CD4-positive, alpha-beta memory T cell (primary cell): ENCODE data around the gene TMEM108. TPM values are rescaled to one million over a fixed set of nuclear protein-coding genes. Genes with fewer than 3 reads are reported as not detected.
A peak's percentile ranks its signal among the peaks of the same experiment; 100 is the strongest.

Experiments used
- CTCF ChIA-PET: fragments of 350-600 bp; sonication (Branson Sonifier 250); formaldehyde crosslinking; loops from one replicate; lab custom pipeline; 2021; ENCODE audit warnings: inconsistent platforms; ENCODE audit not compliant: partially characterized antibody; lab: Charles Lee
- POLR2A ChIA-PET: fragments of 350-600 bp; sonication (Branson Sonifier 250); formaldehyde crosslinking; loops from one replicate; lab custom pipeline; 2021; ENCODE audit not compliant: partially characterized antibody; lab: Charles Lee
- DNase-seq, 5 donors: peaks; one replicate each; pipeline versions ENCODE4 v3.0.0 to v3.0.0-alpha.2; 2020 to 2022; ENCODE audit warnings: mixed read lengths in 1 of 5
- H3K27ac ChIP-seq: one replicate; pipeline ENCODE4 v1.7.0; 2013; ENCODE audit warnings: low read depth, low read length
- H3K27me3 ChIP-seq: 2 replicates; pipeline ENCODE4 v1.7.0; 2013; ENCODE audit warnings: mild to moderate bottlenecking, low read length, moderate library complexity; ENCODE audit not compliant: insufficient read depth
- H3K36me3 ChIP-seq: 2 replicates; pipeline ENCODE4 v1.7.0; 2013; ENCODE audit warnings: mild to moderate bottlenecking, low read length, moderate library complexity; ENCODE audit not compliant: insufficient read depth
- H3K4me1 ChIP-seq: 2 replicates; pipeline ENCODE4 v1.7.0; 2013; ENCODE audit warnings: mild to moderate bottlenecking, low read length, moderate library complexity; ENCODE audit not compliant: insufficient read depth
- H3K4me3 ChIP-seq, 2 donors: one replicate each; pipeline ENCODE4 v1.7.0; 2013; ENCODE audit warnings: low read length in 2 of 2, mild to moderate bottlenecking in 1 of 2
- H3K9me3 ChIP-seq, 2 donors: one replicate each; pipeline ENCODE4 v1.7.0; 2013; ENCODE audit warnings: low read length in 2 of 2, control low read depth in 1 of 2; ENCODE audit not compliant: control insufficient read depth in 1 of 2
- H3K27ac Mint-ChIP-seq, 7 donors: one replicate each; pipeline ENCODE4 v1.8.0; 2020 to 2021; ENCODE audit warnings: mixed read lengths in 7 of 7, mild to moderate bottlenecking in 6 of 7, inconsistent platforms in 3 of 7, moderate library complexity in 3 of 7
- H3K27me3 Mint-ChIP-seq, 2 donors: one replicate each; pipeline ENCODE4 v1.8.0; 2020 to 2021; ENCODE audit warnings: mixed read lengths in 2 of 2
- H3K36me3 Mint-ChIP-seq, 2 donors: one replicate each; pipeline ENCODE4 v1.8.0; 2020 to 2021; ENCODE audit warnings: mixed read lengths in 2 of 2, inconsistent platforms in 1 of 2, mild to moderate bottlenecking in 1 of 2
- H3K4me1 Mint-ChIP-seq, 4 donors: one replicate each; pipeline ENCODE4 v1.8.0; 2020 to 2021; ENCODE audit warnings: mixed read lengths in 4 of 4, mild to moderate bottlenecking in 1 of 4
- H3K4me3 Mint-ChIP-seq, 8 donors: one replicate each; pipeline ENCODE4 v1.8.0; 2020 to 2021; ENCODE audit warnings: mixed read lengths in 8 of 8, mild to moderate bottlenecking in 7 of 8, moderate library complexity in 6 of 8, inconsistent platforms in 3 of 8
- H3K9me3 Mint-ChIP-seq, 8 donors: one replicate each; pipeline ENCODE4 v1.8.0; 2020 to 2021; ENCODE audit warnings: mixed read lengths in 8 of 8, mild to moderate bottlenecking in 5 of 8, inconsistent platforms in 3 of 8, moderate library complexity in 1 of 8
- intact Hi-C: fragments of 100-400 bp; cut with micrococcal nuclease; formaldehyde crosslinking; loops from one replicate; pipeline ENCODE4 v1.15.1; 2023
- polyA plus RNA-seq, 2 donors: library from polyadenylated mRNA; unstranded; fragments of 300-500 nt; fragmentation: Illumina TruSeq; gene quantifications; one replicate each; pipeline ENCODE4 v1.2.3, GENCODE V29; 2021
- total RNA-seq, 2 experiments: library from RNA; stranded (reverse); gene quantifications; one replicate each; pipeline ENCODE4 v1.2.3, GENCODE V29; 2021

Gene TMEM108
- total and polyA plus RNA-seq, 4 experiments from 2014 or later: not detected

DNA sequence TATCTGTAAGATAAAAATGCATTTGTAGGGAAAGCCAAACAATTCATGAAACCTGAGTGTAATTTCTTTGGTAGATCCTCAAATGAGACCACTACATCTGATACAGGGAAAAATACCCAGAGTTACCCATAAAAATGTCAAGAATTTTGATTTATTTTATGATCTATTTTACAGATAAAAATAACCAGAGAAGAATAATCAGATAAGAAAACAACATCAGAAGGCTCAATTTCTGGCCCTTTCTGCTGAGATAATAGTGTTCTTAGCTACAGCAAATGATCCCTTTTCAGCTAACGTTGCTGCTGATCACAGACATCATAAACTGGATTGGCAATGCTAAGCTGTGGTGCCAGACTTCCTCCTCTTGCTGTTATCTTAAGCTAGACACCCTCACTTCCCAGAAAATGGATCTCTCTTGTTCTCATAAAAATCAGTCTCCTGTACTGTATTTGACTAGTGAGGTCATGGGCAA, 21.3 kb upstream of the TMEM108 start:
- no peaks in the 10 kb centered on the region for H3K4me1 Mint-ChIP-seq
- DNase-seq: no peak
- H3K4me3 Mint-ChIP-seq: no peak overlapping the region
- Histone ChIP-seq H3K4me3 (no peak overlapping the region), H3K27me3 (no peaks in the 10 kb centered on the region), H3K27ac (no peak overlapping the region), H3K9me3 (no peaks in the 10 kb centered on the region), H3K4me1 (no peaks in the 10 kb centered on the region), H3K36me3 (no peaks in the 10 kb centered on the region)
- H3K27ac Mint-ChIP-seq: no peak overlapping the region
- ChIA-PET CTCF (no interaction called here), POLR2A (no interaction called here)
- intact Hi-C loops: no loop called here
- H3K9me3 Mint-ChIP-seq: peaks cover 0 to 10% (median 6%) of the 10 kb centered on the region in 8 donors
- peaks cover 0 to 9% of the 10 kb centered on the region in 2 donors for H3K27me3 Mint-ChIP-seq
- no peaks in the 10 kb centered on the region for H3K36me3 Mint-ChIP-seq

GRCh38 chr3:133018921-133019320, 19.3 kb upstream of the TMEM108 start:
- no peaks in the 10 kb centered on the region for H3K36me3 Mint-ChIP-seq
- H3K27me3 Mint-ChIP-seq: peaks cover 0 to 10% of the 10 kb centered on the region in 2 donors
- H3K27me3 ChIP-seq: no peaks in the 10 kb centered on the region
- H3K9me3 ChIP-seq: no peaks in the 10 kb centered on the region
- no peak overlapping the region for H3K4me3 ChIP-seq
- no peak overlapping the region for H3K27ac ChIP-seq
- H3K4me3 Mint-ChIP-seq: no peak overlapping the region
- H3K9me3 Mint-ChIP-seq: peaks cover 0 to 2% (median 0%) of the 10 kb centered on the region in 8 donors
- no peaks in the 10 kb centered on the region for H3K36me3 ChIP-seq
- H3K4me1 ChIP-seq: no peaks in the 10 kb centered on the region
- H3K4me1 Mint-ChIP-seq: no peaks in the 10 kb centered on the region
- CTCF ChIA-PET: no interaction called here
- intact Hi-C loops: no loop called here
- POLR2A ChIA-PET: no interaction called here
- no peak overlapping the region for H3K27ac Mint-ChIP-seq
- DNase-seq: no peak

GRCh38 chr3:133021206-133021605, 17.0 kb upstream of the TMEM108 start:
- Histone ChIP-seq H3K36me3 (no peaks in the 10 kb centered on the region), H3K27me3 (no peaks in the 10 kb centered on the region), H3K27ac (no peak overlapping the region), H3K4me3 (no peak overlapping the region), H3K9me3 (no peaks in the 10 kb centered on the region), H3K4me1 (no peaks in the 10 kb centered on the region)
- intact Hi-C loops: no loop called here
- ChIA-PET CTCF (no interaction called here), POLR2A (no interaction called here)
- Mint-ChIP-seq H3K4me3 (no peak overlapping the region), H3K9me3 (peaks cover 0 to 4% (median 0%) of the 10 kb centered on the region in 8 donors), H3K4me1 (no peaks in the 10 kb centered on the region), H3K36me3 (no peaks in the 10 kb centered on the region), H3K27me3 (peaks cover 0 to 8% of the 10 kb centered on the region in 2 donors), H3K27ac (no peak overlapping the region)
- DNase-seq: no peak

DNA sequence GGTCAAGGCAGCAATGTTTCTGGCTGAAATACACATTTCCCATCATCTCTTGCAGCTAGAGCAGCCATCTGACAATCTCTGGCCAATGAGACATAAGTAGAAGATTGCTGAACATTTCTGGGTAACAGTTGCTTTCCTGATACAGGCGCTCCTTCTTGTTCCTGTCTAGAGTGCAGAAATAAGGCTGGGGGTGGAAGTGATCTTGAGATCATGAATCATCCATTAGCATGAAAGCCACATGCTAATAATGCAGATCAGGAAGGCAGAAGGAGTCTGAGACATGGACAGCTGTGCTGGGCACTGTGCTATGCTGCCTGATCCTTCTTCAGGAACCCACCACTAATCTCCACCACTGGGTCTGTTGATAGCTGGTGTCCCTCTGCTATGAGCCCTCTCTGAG, 14.8 kb upstream of the TMEM108 start:
- no peaks in the 10 kb centered on the region for H3K4me1 ChIP-seq
- H3K27me3 Mint-ChIP-seq: peaks cover 0 to 4% of the 10 kb centered on the region in 2 donors
- H3K9me3 ChIP-seq: no peaks in the 10 kb centered on the region
- no peaks in the 10 kb centered on the region for H3K36me3 ChIP-seq
- peaks cover 0 to 4% (median 0%) of the 10 kb centered on the region in 8 donors for H3K9me3 Mint-ChIP-seq
- DNase-seq: no peak
- no peaks in the 10 kb centered on the region for H3K4me1 Mint-ChIP-seq
- POLR2A ChIA-PET: no interaction called here
- H3K27ac ChIP-seq: no peak overlapping the region
- H3K36me3 Mint-ChIP-seq: no peaks in the 10 kb centered on the region
- H3K4me3 ChIP-seq: no peak overlapping the region
- H3K27ac Mint-ChIP-seq: no peak overlapping the region
- H3K4me3 Mint-ChIP-seq: no peak overlapping the region
- CTCF ChIA-PET: no interaction called here
- H3K27me3 ChIP-seq: no peaks in the 10 kb centered on the region
- intact Hi-C loops: no loop called here

GRCh38 chr3:133025546-133025945, 12.6 kb upstream of the TMEM108 start:
- Mint-ChIP-seq H3K4me3 (no peak overlapping the region), H3K27ac (no peak overlapping the region), H3K27me3 (peaks cover 0 to 7% of the 10 kb centered on the region in 2 donors), H3K36me3 (no peaks in the 10 kb centered on the region), H3K9me3 (peaks cover 0 to 4% (median 0%) of the 10 kb centered on the region in 8 donors), H3K4me1 (no peaks in the 10 kb centered on the region)
- no peaks in the 10 kb centered on the region for H3K9me3 ChIP-seq
- POLR2A ChIA-PET: no interaction called here
- H3K4me3 ChIP-seq: no peak overlapping the region
- no peak for DNase-seq
- CTCF ChIA-PET: no interaction called here
- H3K4me1 ChIP-seq: no peaks in the 10 kb centered on the region
- no peak overlapping the region for H3K27ac ChIP-seq
- intact Hi-C loops: no loop called here
- no peaks in the 10 kb centered on the region for H3K36me3 ChIP-seq
- H3K27me3 ChIP-seq: no peaks in the 10 kb centered on the region

- no peaks in the 10 kb centered on the region for H3K9me3 ChIP-seq
- H3K4me1 ChIP-seq: no peaks in the 10 kb centered on the region
- Mint-ChIP-seq H3K4me3 (no peak overlapping the region), H3K9me3 (peaks cover 0 to 1% (median 0%) of the 10 kb centered on the region in 8 donors), H3K36me3 (no peaks in the 10 kb centered on the region), H3K27ac (no peak overlapping the region), H3K4me1 (peaks cover 0 to under 1% (median 0%) of the 10 kb centered on the region in 4 donors), H3K27me3 (peaks cover 12 to 24% of the 10 kb centered on the region in 2 donors)
- no peak overlapping the region for H3K4me3 ChIP-seq
- no peak for DNase-seq
- H3K27ac ChIP-seq: no peak overlapping the region
- ChIA-PET POLR2A (no interaction called here), CTCF (no interaction called here)
- no peaks in the 10 kb centered on the region for H3K27me3 ChIP-seq
- no peaks in the 10 kb centered on the region for H3K36me3 ChIP-seq
- intact Hi-C loops: no loop called here
Observed at GRCh38 chr3:133032301-133032700, 5.9 kb upstream of the TMEM108 start.

DNA sequence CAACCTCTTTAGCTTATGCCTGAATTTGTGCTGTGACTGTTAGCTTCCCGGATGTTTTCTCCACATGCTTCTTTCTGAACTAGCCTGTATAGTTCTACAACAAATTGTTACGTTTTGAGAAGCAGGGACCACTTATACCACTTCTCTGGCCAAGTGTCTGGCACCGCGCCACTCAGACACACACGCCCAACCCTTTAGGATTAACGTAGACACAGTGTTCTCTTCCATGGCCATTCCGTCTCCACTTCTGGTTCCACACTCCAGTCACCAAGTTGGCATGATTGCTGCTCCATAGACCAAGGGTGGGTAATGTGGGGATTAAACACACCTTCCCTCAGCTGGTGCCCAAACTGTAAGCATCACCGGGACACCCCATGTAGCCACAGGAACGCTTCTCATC, 755 bp upstream of the TMEM108 start:
- H3K27ac ChIP-seq: no peak overlapping the region
- CTCF ChIA-PET: no interaction called here
- Mint-ChIP-seq H3K4me3 (peak overlapping the region in 6 of 8 donors; percentile 30 to 66 (median 52)), H3K4me1 (peaks cover 2 to 16% (median 5%) of the 10 kb centered on the region in 4 donors), H3K36me3 (no peaks in the 10 kb centered on the region), H3K9me3 (peaks cover 0 to 6% (median 1%) of the 10 kb centered on the region in 8 donors), H3K27me3 (peaks cover 22 to 34% of the 10 kb centered on the region in 2 donors), H3K27ac (no peak overlapping the region)
- H3K9me3 ChIP-seq: no peaks in the 10 kb centered on the region
- POLR2A ChIA-PET: no interaction called here
- no peaks in the 10 kb centered on the region for H3K36me3 ChIP-seq
- intact Hi-C loops: no loop called here
- no peak for DNase-seq
- H3K4me3 ChIP-seq: no peak overlapping the region
- peaks cover 8% of the 10 kb centered on the region for H3K27me3 ChIP-seq
- H3K4me1 ChIP-seq: no peaks in the 10 kb centered on the region
